ENCODE results near the gene CHRNA10. TPM values are rescaled to one million over a fixed set of nuclear protein-coding genes. Genes with fewer than 3 reads are reported as not detected.

The CHRNA10 gene
- total RNA-seq, 2 donors from 2014 or later: 0.57 to 3.8 TPM

GRCh38 chr11:3617990-3618389 is 53.2 kb downstream of the CHRNA10 start:
- ATAC-seq: no peak
- no peak for DNase-seq (ENCODE audit: low spot score in 2 of 2)

GRCh38 chr11:3616721-3617460 is 54.3 kb downstream of the CHRNA10 start:
- peak overlapping the region in 1 of 2 donors; percentile 78 for H3K27ac Mint-ChIP-seq
- no peaks in the 10 kb centered on the region for H3K9me3 Mint-ChIP-seq
- DNase-seq (ENCODE audit: low spot score in 2 of 2) (no peak), ATAC-seq (no peak)
- no peaks in the 10 kb centered on the region for H3K36me3 Mint-ChIP-seq

More at GRCh38 chr11:3617990-3618389, 53.2 kb downstream of the CHRNA10 start:
- Mint-ChIP-seq H3K9me3 (no peaks in the 10 kb centered on the region), H3K27ac (no peak overlapping the region), H3K36me3 (no peaks in the 10 kb centered on the region)

- DNase-seq (ENCODE audit: low spot score in 2 of 2): no peak
- Mint-ChIP-seq H3K36me3 (no peaks in the 10 kb centered on the region), H3K27ac (peak overlapping the region; percentile 11 to 78), H3K9me3 (no peaks in the 10 kb centered on the region)
- no peak for ATAC-seq
Observed at GRCh38 chr11:3615998-3616397, 55.2 kb downstream of the CHRNA10 start.

Other genes starting within 250 kb of the CHRNA10 start
- gene ART5, start 29.4 kb downstream of the CHRNA10 start, total RNA-seq: not detected
- gene ART1, start 26.3 kb downstream of the CHRNA10 start, total RNA-seq: not detected
- 100 to 1,000 TPM in 1 of 2 donors, 10 to 100 TPM in 1; 98.0 to 131 TPM for gene NUP98, start 126.2 kb upstream of the CHRNA10 start, total RNA-seq
- gene PGAP2, start 137.2 kb upstream of the CHRNA10 start, total RNA-seq: 10 to 100 TPM; 27.1 to 33.5 TPM
- 100 to 1,000 TPM; 109 to 154 TPM for gene RHOG, start 169.6 kb upstream of the CHRNA10 start, total RNA-seq
- gene STIM1, start 184.3 kb upstream of the CHRNA10 start, total RNA-seq: 10 to 100 TPM; 75.8 to 88.8 TPM